ENCODE measurements around the gene SREBF2. TPM values are rescaled to one million over a fixed set of nuclear protein-coding genes. Genes with fewer than 3 reads are reported as not detected.

Gene SREBF2
- total RNA-seq, 2 donors from 2014 or later, result 48.3 to 65.3 TPM

DNA sequence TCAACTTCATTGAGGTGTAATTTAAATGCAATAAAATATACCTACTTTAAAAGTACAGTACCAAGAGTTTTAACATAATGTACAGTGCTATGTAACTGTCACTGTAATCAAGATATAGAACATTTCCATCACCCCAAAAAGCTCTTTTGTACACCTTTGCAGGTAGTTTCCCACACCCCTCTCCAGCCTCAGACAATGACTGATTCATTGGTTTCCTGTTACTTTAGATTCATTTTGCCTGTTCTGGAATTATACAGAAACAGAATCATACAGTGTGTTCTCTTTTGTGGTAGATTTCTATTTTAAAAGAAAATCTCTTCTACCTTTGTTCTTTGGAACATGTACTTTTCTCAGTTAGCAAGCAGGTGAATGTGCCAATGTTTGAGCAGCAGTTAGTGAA, 43.8 kb downstream of the SREBF2 start:
- ATAC-seq (ENCODE audit: insufficient number of reproducible peaks, low FRiP score, low read depth), result no peak
- H3K36me3 ChIP-seq, result peaks cover 34% of the 10 kb centered on the region
- no peak overlapping the region for H3K27ac ChIP-seq
- no peaks in the 10 kb centered on the region for H3K27me3 ChIP-seq (replicated peaks; ENCODE audit: insufficient read depth)
- no peak overlapping the region for H3K4me3 ChIP-seq
- no peaks in the 10 kb centered on the region for H3K4me1 ChIP-seq (ENCODE audit: control insufficient read depth in 1 of 2, low read depth in 2 of 2)
- DNase-seq (ENCODE audit: low spot score), result no peak
- TF ChIP-seq, protein P1, sequence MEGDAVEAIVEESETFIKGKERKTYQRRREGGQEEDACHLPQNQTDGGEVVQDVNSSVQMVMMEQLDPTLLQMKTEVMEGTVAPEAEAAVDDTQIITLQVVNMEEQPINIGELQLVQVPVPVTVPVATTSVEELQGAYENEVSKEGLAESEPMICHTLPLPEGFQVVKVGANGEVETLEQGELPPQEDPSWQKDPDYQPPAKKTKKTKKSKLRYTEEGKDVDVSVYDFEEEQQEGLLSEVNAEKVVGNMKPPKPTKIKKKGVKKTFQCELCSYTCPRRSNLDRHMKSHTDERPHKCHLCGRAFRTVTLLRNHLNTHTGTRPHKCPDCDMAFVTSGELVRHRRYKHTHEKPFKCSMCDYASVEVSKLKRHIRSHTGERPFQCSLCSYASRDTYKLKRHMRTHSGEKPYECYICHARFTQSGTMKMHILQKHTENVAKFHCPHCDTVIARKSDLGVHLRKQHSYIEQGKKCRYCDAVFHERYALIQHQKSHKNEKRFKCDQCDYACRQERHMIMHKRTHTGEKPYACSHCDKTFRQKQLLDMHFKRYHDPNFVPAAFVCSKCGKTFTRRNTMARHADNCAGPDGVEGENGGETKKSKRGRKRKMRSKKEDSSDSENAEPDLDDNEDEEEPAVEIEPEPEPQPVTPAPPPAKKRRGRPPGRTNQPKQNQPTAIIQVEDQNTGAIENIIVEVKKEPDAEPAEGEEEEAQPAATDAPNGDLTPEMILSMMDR (IDR thresholded peaks at IDR 0.05), result no peak
- H3K9me3 ChIP-seq, result no peaks in the 10 kb centered on the region

DNA sequence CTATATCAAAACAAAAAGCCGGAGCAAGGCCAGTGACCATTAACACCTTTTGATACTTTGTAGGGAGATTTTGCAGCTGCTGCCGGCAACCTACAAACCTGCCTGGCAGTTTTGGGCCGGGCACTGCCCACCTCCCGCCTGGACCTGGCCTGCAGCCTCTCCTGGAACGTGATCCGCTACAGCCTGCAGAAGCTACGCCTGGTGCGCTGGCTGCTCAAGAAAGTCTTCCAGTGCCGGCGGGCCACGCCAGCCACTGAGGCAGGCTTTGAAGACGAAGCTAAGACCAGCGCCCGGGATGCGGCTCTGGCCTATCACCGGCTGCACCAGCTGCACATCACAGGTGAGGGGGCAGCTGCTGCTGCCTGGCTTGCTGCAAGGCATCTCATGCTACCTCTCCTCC, 47.7 kb downstream of the SREBF2 start:
- ATAC-seq (ENCODE audit: insufficient number of reproducible peaks, low FRiP score, low read depth) (no peak), DNase-seq (ENCODE audit: low spot score) (no peak)
- Histone ChIP-seq H3K36me3 (peaks cover 51% of the 10 kb centered on the region), H3K27ac (no peak overlapping the region), H3K4me3 (no peak overlapping the region), H3K9me3 (no peaks in the 10 kb centered on the region), H3K27me3 (replicated peaks; ENCODE audit: insufficient read depth) (no peaks in the 10 kb centered on the region), H3K4me1 (ENCODE audit: control insufficient read depth in 1 of 2, low read depth in 2 of 2) (no peaks in the 10 kb centered on the region)
- TF ChIP-seq, protein P1 (IDR thresholded peaks at IDR 0.05), result no peak

DNA sequence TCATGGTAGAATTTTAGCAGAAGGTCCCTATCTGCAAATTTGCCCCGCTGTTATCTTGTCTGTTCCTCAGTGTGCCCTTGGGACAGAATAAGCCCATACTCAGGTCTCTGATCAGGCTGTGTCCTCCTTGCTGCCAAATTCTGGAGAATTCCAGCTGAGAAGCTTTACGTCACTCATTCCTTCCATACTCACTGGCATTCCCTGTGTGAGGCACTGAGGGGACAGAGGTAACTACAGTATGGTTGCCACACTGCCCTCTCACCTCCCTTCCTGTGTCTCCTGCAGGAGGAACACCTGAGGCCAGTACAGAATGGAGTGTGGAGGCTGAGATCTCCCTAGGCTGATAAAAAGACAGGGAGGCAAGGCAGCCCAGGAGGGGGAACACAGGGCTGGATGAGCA, 50.5 kb downstream of the SREBF2 start:
- no peak for DNase-seq (ENCODE audit: low spot score)
- no peak for ATAC-seq (ENCODE audit: insufficient number of reproducible peaks, low FRiP score, low read depth)
- Histone ChIP-seq H3K4me3 (no peak overlapping the region), H3K4me1 (ENCODE audit: control insufficient read depth in 1 of 2, low read depth in 2 of 2) (no peaks in the 10 kb centered on the region), H3K9me3 (no peaks in the 10 kb centered on the region), H3K27ac (no peak overlapping the region), H3K27me3 (replicated peaks; ENCODE audit: insufficient read depth) (no peaks in the 10 kb centered on the region), H3K36me3 (peaks cover 52% of the 10 kb centered on the region)
- TF ChIP-seq, protein P1 (IDR thresholded peaks at IDR 0.05), result no peak

DNA sequence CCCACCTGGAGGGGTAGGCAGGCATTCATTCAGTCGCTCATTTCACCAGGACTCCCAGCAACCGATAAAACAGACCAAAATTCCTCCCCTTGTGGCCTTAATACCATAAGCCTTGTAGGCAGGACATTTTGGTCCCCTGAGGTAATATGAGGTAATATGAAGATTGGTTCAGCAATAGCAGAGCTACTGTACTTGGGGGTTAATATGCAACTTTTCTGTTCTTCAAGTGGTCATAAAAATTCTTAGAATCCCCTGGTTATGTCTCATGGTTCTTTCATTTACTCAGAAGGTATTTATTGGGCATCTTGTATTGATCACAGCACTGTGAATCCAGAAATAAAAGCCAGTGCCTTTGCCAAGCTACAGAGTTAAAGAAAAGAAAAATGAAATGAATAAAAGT, 52.2 kb downstream of the SREBF2 start:
- peaks cover 56% of the 10 kb centered on the region for H3K36me3 ChIP-seq
- H3K4me1 ChIP-seq (ENCODE audit: control insufficient read depth in 1 of 2, low read depth in 2 of 2), result no peaks in the 10 kb centered on the region
- H3K27ac ChIP-seq, result no peak overlapping the region
- TF ChIP-seq, protein P1 (IDR thresholded peaks at IDR 0.05), result no peak
- ATAC-seq (ENCODE audit: insufficient number of reproducible peaks, low FRiP score, low read depth) (no peak), DNase-seq (ENCODE audit: low spot score) (no peak)
- H3K4me3 ChIP-seq, result no peak overlapping the region
- no peaks in the 10 kb centered on the region for H3K9me3 ChIP-seq
- H3K27me3 ChIP-seq (replicated peaks; ENCODE audit: insufficient read depth), result no peaks in the 10 kb centered on the region

DNA sequence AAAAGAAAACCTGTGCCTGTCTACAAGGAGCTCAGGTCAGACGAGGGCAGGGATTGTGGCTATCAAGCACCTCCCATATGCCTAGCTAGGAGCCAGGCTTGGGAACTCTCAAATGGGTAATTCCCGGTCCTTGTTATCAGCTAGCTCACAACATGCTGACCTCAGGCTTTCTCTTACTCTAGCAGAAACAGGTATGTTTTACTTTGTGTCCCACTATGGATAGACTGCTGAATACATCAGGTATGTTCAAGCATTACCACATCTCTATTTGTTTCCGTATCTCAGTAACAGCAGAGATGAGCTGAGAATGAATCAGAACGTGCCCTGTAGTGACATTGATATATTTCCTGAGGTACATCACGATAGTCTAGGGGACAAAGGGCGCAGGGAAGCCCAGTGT, 52.6 kb downstream of the SREBF2 start:
- H3K4me3 ChIP-seq, result no peak overlapping the region
- H3K4me1 ChIP-seq (ENCODE audit: control insufficient read depth in 1 of 2, low read depth in 2 of 2), result no peaks in the 10 kb centered on the region
- no peak overlapping the region for H3K27ac ChIP-seq
- DNase-seq (ENCODE audit: low spot score) (no peak), ATAC-seq (ENCODE audit: insufficient number of reproducible peaks, low FRiP score, low read depth) (no peak)
- no peaks in the 10 kb centered on the region for H3K9me3 ChIP-seq
- H3K36me3 ChIP-seq, result peaks cover 57% of the 10 kb centered on the region
- no peaks in the 10 kb centered on the region for H3K27me3 ChIP-seq (replicated peaks; ENCODE audit: insufficient read depth)
- TF ChIP-seq, protein P1 (IDR thresholded peaks at IDR 0.05), result no peak
